DND-41 (cell line): ENCODE data around the gene PSMA6.

Source experiments
- ATAC-seq: fragments of 200-7000 bp; cut with Tn5 transposase; 3 replicates; pipeline ENCODE4 v1.9.1; 2021; ENCODE audit warnings: low read depth; ENCODE audit not compliant: insufficient read depth
- DNase-seq: peaks from one replicate; pipeline ENCODE4 v3.0.0-alpha.2; 2020
- H2AFZ ChIP-seq: 2 replicates; pipeline ENCODE4 v1.6.0; 2012; ENCODE audit warnings: low read depth, low read length
- H3K27ac ChIP-seq: 2 replicates; pipeline ENCODE4 v1.5.1; 2012; ENCODE audit warnings: low read length, inconsistent platforms
- H3K27me3 ChIP-seq: fragments of 200-600 bp; sonication (generic); 2 replicates; pipeline ENCODE4 v1.6.0; 2012; ENCODE audit warnings: low read length, mild to moderate bottlenecking, inconsistent platforms; ENCODE audit not compliant: insufficient read depth, poor library complexity
- H3K36me3 ChIP-seq: 2 replicates; pipeline ENCODE4 v1.5.1; 2012; ENCODE audit warnings: low read length, inconsistent platforms; ENCODE audit not compliant: insufficient read depth
- H3K4me1 ChIP-seq: 2 replicates; pipeline ENCODE4 v1.5.1; 2012; ENCODE audit warnings: mild to moderate bottlenecking, low read length; ENCODE audit not compliant: insufficient read depth
- H3K4me2 ChIP-seq: 2 replicates; pipeline ENCODE4 v1.6.0; 2012; ENCODE audit warnings: mild to moderate bottlenecking, moderate library complexity, low read length, inconsistent platforms; ENCODE audit not compliant: insufficient read depth
- H3K4me3 ChIP-seq, 2 experiments: fragments of 200-600 bp in 1 of 2; shearing (Covaris generic) in 1 of 2; 2 replicates each; pipeline ENCODE4 v1.5.1; 2012 to 2016; ENCODE audit warnings: inconsistent platforms in 2 of 2, low read length in 2 of 2, mild to moderate bottlenecking in 2 of 2, low read depth in 1 of 2, moderate library complexity in 1 of 2
- H3K79me2 ChIP-seq: 2 replicates; pipeline ENCODE4 v1.6.0; 2012; ENCODE audit warnings: low read length, inconsistent platforms; ENCODE audit not compliant: insufficient read depth
- H3K9ac ChIP-seq: 2 replicates; pipeline ENCODE4 v1.6.0; 2012; ENCODE audit warnings: low read depth, mild to moderate bottlenecking, inconsistent platforms, low read length, moderate library complexity
- H3K9me3 ChIP-seq: 2 replicates; pipeline ENCODE4 v1.5.1; 2012; ENCODE audit warnings: low read length, moderate library complexity, mild to moderate bottlenecking, inconsistent platforms; ENCODE audit not compliant: insufficient read depth, severe bottlenecking
- H4K20me1 ChIP-seq: 2 replicates; pipeline ENCODE4 v1.6.0; 2012; ENCODE audit warnings: low read length; ENCODE audit not compliant: insufficient read depth
- CTCF ChIP-seq: IDR thresholded peaks from 2 replicates; pipeline ENCODE4 v1.5.1; 2012; ENCODE audit warnings: borderline replicate concordance, low read length, moderate library complexity, mild to moderate bottlenecking; ENCODE audit not compliant: poor library complexity, severe bottlenecking; ENCODE audit errors: extremely low read depth
- EZH2 ChIP-seq: IDR thresholded peaks from 3 replicates; pipeline ENCODE4 v1.6.1; 2012; ENCODE audit warnings: borderline replicate concordance, low read depth, mild to moderate bottlenecking, moderate library complexity, low read length, inconsistent platforms; ENCODE audit not compliant: severe bottlenecking

PSMA6 gene

GRCh38 chr14:35292051-35292769 is at the start of gene PSMA6:
TSS of gene PSMA6 (plus strand) at chr14:35292382. CDS start at chr14:35292477, 95 bp downstream.
- Histone ChIP-seq H2AFZ (peak within 1 kb of the TSS; percentile 26; the same call in 1 of the 2 replicates), H3K79me2 (peaks cover 88% of the 10 kb centered on the region), H3K27ac (peak within 1 kb of the TSS; percentile 97), H3K4me1 (peaks cover 74% of the 10 kb centered on the region), H3K36me3 (peaks cover 33% of the 10 kb centered on the region), H3K4me3 (peak within 1 kb of the TSS; percentile 68 to 72), H3K9ac (peak within 1 kb of the TSS; percentile 89), H3K4me2 (peak within 1 kb of the TSS; percentile 83), H4K20me1 (peaks cover 26% of the 10 kb centered on the region; the same call in 1 of the 2 replicates), H3K27me3 (no peaks in the 10 kb centered on the region), H3K9me3 (no peaks in the 10 kb centered on the region)
- peak; percentile 100 for DNase-seq
- peak; percentile 76 for ATAC-seq
- TF ChIP-seq EZH2 = no peak
- TF ChIP-seq CTCF = no peak

- Histone ChIP-seq H3K36me3 (no peaks in the 10 kb centered on the region; the same call in 1 of the 2 replicates), H3K79me2 (no peaks in the 10 kb centered on the region), H2AFZ (no peak overlapping the region), H3K27me3 (no peaks in the 10 kb centered on the region), H4K20me1 (no peaks in the 10 kb centered on the region), H3K9ac (no peak overlapping the region), H3K27ac (no peak overlapping the region), H3K4me2 (no peak overlapping the region), H3K4me3 (no peak overlapping the region), H3K9me3 (no peaks in the 10 kb centered on the region), H3K4me1 (no peaks in the 10 kb centered on the region)
- TF ChIP-seq EZH2 (no peak), CTCF (no peak)
- no peak for ATAC-seq
- no peak for DNase-seq
These were observed 49.4 kb upstream of the PSMA6 start for GRCh38 chr14:35242599-35243311.

GRCh38 chr14:35243956-35244355 is 48.2 kb upstream of the PSMA6 start:
- H3K9ac ChIP-seq = no peak overlapping the region
- no peaks in the 10 kb centered on the region; the same call in 1 of the 2 replicates for H3K36me3 ChIP-seq
- no peak overlapping the region for H3K4me2 ChIP-seq
- no peak for DNase-seq
- no peak overlapping the region for H3K4me3 ChIP-seq
- ATAC-seq = no peak
- no peak overlapping the region for H2AFZ ChIP-seq
- no peaks in the 10 kb centered on the region for H3K79me2 ChIP-seq
- H4K20me1 ChIP-seq = no peaks in the 10 kb centered on the region
- no peaks in the 10 kb centered on the region for H3K4me1 ChIP-seq
- no peaks in the 10 kb centered on the region for H3K9me3 ChIP-seq
- H3K27me3 ChIP-seq = no peaks in the 10 kb centered on the region
- no peak overlapping the region for H3K27ac ChIP-seq
- no peak for TF ChIP-seq EZH2
- no peak for TF ChIP-seq CTCF
